Activated CD8-positive, alpha-beta memory T cell treated with anti-CD3 and anti-CD28 coated beads for 36 hours (primary cell): Measurements from ENCODE around the gene NFIA. TPM values are rescaled to one million over a fixed set of nuclear protein-coding genes. Genes with fewer than 3 reads are reported as not detected.

Experiments
- CTCF ChIA-PET: fragments of 350-600 bp; sonication (Branson Sonifier 250); formaldehyde crosslinking; loops from one replicate; lab custom pipeline; 2021; ENCODE audit warnings: antibody characterized with exemption; lab: Charles Lee
- POLR2A ChIA-PET: fragments of 350-600 bp; sonication (Branson Sonifier 250); formaldehyde crosslinking; loops from one replicate; lab custom pipeline; 2021; ENCODE audit warnings: antibody characterized with exemption; lab: Charles Lee
- total RNA-seq, 2 experiments: library from RNA; stranded (reverse); gene quantifications; one replicate each; pipeline ENCODE4 v1.2.3, GENCODE V29; 2021

Gene NFIA
- total RNA-seq, 2 experiments from 2014 or later: 3.6 to 4.8 TPM

- POLR2A ChIA-PET: no interaction called here
- CTCF ChIA-PET: no interaction called here
Measured at GRCh38 chr1:61389926-61390845, 307.8 kb downstream of the NFIA start.

GRCh38 chr1:61391730-61392129 lies 309.4 kb downstream of the NFIA start:
- POLR2A ChIA-PET: no interaction called here
- CTCF ChIA-PET: no interaction called here

GRCh38 chr1:61392409-61393242 lies 310.3 kb downstream of the NFIA start:
- ChIA-PET POLR2A (no interaction called here), CTCF (no interaction called here)

GRCh38 chr1:61393575-61393974 lies 311.2 kb downstream of the NFIA start:
- CTCF ChIA-PET: no interaction called here
- POLR2A ChIA-PET: no interaction called here

GRCh38 chr1:61395146-61395800 lies 312.9 kb downstream of the NFIA start:
- ChIA-PET POLR2A (no interaction called here), CTCF (no interaction called here)

DNA sequence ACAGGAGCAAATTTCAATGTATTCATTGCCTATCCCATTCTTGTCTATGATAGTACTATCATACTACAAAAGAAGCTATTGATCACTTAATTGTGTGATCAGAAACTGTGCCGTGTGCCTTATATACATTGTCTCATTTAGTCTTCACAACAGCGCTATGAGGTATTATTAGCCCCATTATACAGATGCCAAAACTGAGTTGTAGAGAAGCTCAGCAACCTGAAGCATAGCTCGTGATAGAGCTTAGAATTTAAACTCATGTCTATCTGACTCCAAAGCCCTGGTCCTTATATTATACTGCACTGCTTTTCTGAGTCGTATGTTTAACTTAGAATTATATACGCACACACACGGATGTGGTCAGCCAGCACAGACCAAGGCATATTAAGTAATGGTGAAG lies 315.1 kb downstream of the NFIA start:
- POLR2A ChIA-PET: no interaction called here
- CTCF ChIA-PET: interaction anchor here (0.5 to 0.8 kb wide), 2 partner anchors 39 to 98 kb away, joined by 3 read pairs; no protein-coding TSS in a partner anchor

DNA sequence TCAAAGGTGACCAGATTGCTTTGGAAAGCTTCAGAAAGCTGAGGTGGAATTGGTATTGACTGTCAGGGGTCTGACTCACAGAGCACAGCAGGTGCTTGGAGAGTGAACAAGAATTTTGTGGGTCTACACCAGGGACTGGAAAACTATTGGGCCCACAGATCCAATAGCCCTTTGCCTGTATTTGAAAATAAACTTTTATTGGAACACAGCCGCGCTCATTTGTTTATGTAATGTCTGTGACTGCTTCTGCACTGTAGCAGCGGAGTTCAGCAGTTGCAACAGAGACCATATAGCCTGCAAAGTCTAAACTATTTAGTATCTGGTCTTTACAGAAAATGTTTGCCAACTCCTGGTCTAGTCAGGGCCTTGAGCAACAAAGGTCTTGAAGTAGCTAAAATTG lies 315.6 kb downstream of the NFIA start:
- POLR2A ChIA-PET: no interaction called here
- CTCF ChIA-PET: interaction anchor here (0.5 to 0.8 kb wide), 2 partner anchors 40 to 98 kb away, joined by 3 read pairs; no protein-coding TSS in a partner anchor

DNA sequence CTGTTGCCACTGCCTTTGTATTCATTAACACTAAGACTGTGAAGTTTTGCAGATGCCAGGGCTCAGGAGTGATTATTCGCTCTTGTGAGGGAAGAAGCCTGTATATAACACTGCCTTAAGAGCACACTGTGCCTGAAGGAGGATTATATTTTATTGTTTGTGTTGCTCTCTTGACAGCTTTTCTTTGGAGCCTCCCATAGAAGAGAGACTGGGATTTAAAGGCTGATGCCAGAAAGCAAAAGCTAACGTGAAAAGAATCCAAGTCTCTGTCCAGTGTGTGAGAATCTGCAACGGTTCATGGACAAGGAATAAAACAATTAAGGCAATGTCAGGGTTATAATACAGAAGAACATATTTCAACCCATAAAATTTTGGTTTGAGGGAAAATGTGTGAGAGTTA lies 316.8 kb downstream of the NFIA start:
- POLR2A ChIA-PET: no interaction called here
- CTCF ChIA-PET: no interaction called here

DNA sequence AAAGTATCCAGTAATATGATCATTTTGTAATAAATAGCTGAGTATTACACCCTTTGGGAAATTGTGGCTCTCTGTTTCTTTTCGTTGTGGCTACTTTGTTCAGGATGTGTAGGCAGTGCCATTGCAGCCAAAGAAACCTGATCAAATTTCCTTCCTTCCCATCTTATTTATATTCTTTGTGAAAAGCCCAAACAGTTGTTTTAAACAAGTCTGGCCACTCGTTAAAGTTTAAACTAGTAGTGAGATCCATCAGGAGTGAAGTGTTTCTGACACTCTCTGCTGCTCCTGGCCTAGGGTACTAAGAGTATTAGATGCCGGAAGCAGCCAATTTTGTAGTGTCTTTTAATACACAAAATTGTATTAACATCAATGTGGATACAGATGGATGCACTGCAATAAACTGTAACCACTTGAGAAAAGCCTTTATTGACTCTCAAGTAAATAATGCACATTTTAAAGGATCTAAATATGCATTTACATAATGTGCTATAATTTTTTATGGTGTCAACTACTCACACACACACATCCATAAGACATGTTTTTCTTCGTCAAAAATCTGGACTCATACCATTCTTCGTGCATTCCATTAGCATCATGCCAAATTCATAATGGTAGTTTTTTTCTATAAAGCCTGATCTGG lies 317.9 kb downstream of the NFIA start:
- CTCF ChIA-PET: no interaction called here
- POLR2A ChIA-PET: no interaction called here

DNA sequence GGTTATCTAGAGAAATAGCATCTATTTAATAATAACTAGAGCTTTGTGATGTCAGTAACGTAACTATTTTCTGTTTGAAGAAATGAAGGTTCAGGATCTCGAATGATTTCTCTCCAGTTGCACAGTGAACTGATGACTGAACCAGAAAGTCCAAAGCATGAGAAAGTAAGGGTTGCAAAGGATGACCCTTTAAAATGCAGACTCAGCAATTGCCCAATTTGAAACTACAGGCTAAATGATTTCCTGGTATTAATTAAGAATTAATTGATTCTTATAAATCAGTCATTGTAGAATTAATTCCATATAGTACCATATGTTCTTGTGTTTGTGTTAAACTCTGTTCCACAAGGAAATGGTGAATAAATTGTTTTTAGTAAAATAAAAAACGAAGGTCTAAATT lies 318.6 kb downstream of the NFIA start:
- ChIA-PET POLR2A (no interaction called here), CTCF (no interaction called here)

DNA sequence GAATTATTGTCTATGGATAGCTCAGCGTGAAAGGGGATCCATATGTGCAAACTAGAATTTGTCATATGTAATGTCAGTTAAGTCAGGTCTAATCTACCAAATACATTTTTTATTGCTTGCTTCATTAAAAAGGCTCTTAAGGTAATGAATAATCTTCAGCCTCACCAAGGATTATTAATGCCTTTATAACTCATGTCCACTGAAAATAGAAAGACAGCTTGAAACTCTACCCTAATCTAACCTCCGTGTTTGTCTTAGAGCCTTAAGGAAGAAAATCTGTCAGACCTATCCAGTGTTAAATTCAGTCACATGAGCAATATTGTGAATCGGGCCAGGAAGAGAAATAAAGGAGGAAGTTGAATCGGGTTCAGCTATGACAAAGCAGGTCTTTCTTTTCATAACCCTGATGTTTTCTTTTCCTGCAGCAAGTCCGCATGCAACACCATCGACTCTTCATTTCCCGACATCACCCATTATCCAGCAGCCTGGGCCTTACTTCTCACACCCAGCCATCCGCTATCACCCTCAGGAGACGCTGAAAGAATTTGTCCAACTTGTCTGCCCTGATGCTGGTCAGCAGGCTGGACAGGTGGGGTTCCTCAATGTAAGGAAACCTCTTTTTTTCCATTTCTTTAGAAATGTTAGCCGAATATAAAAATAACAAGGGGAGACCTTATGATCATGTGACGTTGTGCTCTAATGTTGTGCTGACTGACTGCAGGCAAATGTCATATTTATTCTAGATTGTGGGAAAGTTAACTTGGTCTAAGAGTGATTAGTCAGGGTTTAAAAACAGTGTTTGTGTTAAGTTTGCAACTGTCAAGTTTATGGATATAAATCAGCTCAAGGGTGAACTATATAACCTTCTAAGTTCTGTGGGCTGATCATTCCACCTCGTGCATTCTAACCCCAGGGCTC lies 321.6 kb downstream of the NFIA start:
- POLR2A ChIA-PET: no interaction called here
- CTCF ChIA-PET: no interaction called here

- ChIA-PET POLR2A (no interaction called here), CTCF (no interaction called here)
Measured at GRCh38 chr1:61404597-61405376, 322.4 kb downstream of the NFIA start.

GRCh38 chr1:61406467-61406866 lies 324.1 kb downstream of the NFIA start:
- POLR2A ChIA-PET: no interaction called here
- CTCF ChIA-PET: no interaction called here

GRCh38 chr1:61412601-61413000 lies 330.2 kb downstream of the NFIA start:
- ChIA-PET POLR2A (no interaction called here), CTCF (no interaction called here)

- CTCF ChIA-PET: no interaction called here
- POLR2A ChIA-PET: no interaction called here
Measured at GRCh38 chr1:61419196-61419595, 336.8 kb downstream of the NFIA start.

- ChIA-PET POLR2A (no interaction called here), CTCF (no interaction called here)
Measured at GRCh38 chr1:61419657-61420056, 337.3 kb downstream of the NFIA start.

- CTCF ChIA-PET: no interaction called here
Measured at GRCh38 chr1:61420243-61420642, 337.9 kb downstream of the NFIA start.

More at GRCh38 chr1:61420243-61420642, 337.9 kb downstream of the NFIA start:
- POLR2A ChIA-PET: no interaction called here
